Measurements from ENCODE around the gene NFATC1.
"Not testable (repeated sequence)": the region's sequence is repeated elsewhere in the genome, so short reads cannot be mapped to it uniquely, and the experiment has no call there.

Gene NFATC1

GRCh38 chr18:79376661-79377060, 19.1 kb upstream of the NFATC1 start:
- not testable (repeated sequence) for DNase-seq

- no peak for DNase-seq
Observed at GRCh38 chr18:79377187-79377891, 18.4 kb upstream of the NFATC1 start.

- peak; percentile 69 for DNase-seq
Observed at GRCh38 chr18:79378536-79379250, 17.0 kb upstream of the NFATC1 start.

GRCh38 chr18:79379251-79379905, 16.4 kb upstream of the NFATC1 start:
- no peak for DNase-seq

- DNase-seq: no peak
Observed at GRCh38 chr18:79379931-79380815, 15.6 kb upstream of the NFATC1 start.

GRCh38 chr18:79380816-79381806, 14.6 kb upstream of the NFATC1 start:
- DNase-seq: peak; percentile 50

- DNase-seq: no peak
Observed at GRCh38 chr18:79381811-79382311, 13.9 kb upstream of the NFATC1 start.

- no peak for DNase-seq
Observed at GRCh38 chr18:79382681-79383387, 12.9 kb upstream of the NFATC1 start.

- DNase-seq: no peak
Observed at GRCh38 chr18:79383388-79384056, 12.2 kb upstream of the NFATC1 start.

- no peak for DNase-seq
Observed at GRCh38 chr18:79384151-79384807, 11.5 kb upstream of the NFATC1 start.

GRCh38 chr18:79384834-79385233, 10.9 kb upstream of the NFATC1 start:
- DNase-seq: no peak

- DNase-seq: no peak
Observed at GRCh38 chr18:79385326-79385707, 10.4 kb upstream of the NFATC1 start.

GRCh38 chr18:79385708-79386341, 9.9 kb upstream of the NFATC1 start:
- no peak for DNase-seq

GRCh38 chr18:79386547-79386946, 9.2 kb upstream of the NFATC1 start:
- DNase-seq: no peak

GRCh38 chr18:79387214-79387613, 8.5 kb upstream of the NFATC1 start:
- no peak for DNase-seq

GRCh38 chr18:79387615-79388014, 8.1 kb upstream of the NFATC1 start:
- no peak for DNase-seq

- DNase-seq: no peak
Observed at GRCh38 chr18:79388043-79388442, 7.7 kb upstream of the NFATC1 start.

GRCh38 chr18:79389689-79390088, 6.0 kb upstream of the NFATC1 start:
- no peak for DNase-seq

- no peak for DNase-seq
Observed at GRCh38 chr18:79392226-79392625, 3.5 kb upstream of the NFATC1 start.

Measured in fibroblast of upper back skin (primary cell).